Sigmoid colon (tissue), 7 donors: ENCODE measurements around the gene EGR4. TPM values are rescaled to one million over a fixed set of nuclear protein-coding genes. Genes with fewer than 3 reads are reported as not detected.

Experiments
- DNase-seq: peaks from one replicate; pipeline ENCODE4 v3.0.0-alpha.2; 2019
- H3K27ac ChIP-seq, 4 donors: fragments of 200-600 bp; sonication (generic); one replicate each; pipeline ENCODE4 v1.5.1; 2016 to 2019; ENCODE audit warnings: mild to moderate bottlenecking in 1 of 4
- H3K27me3 ChIP-seq, 3 donors: fragments of 200-600 bp; sonication (generic); one replicate each; pipeline ENCODE4 v1.5.1; 2019; ENCODE audit warnings: mild to moderate bottlenecking in 1 of 3
- H3K36me3 ChIP-seq, 4 donors: fragments of 200-600 bp; sonication (generic); one replicate each; pipeline ENCODE4 v1.5.1; 2016 to 2019
- H3K4me1 ChIP-seq, 4 donors: fragments of 200-600 bp; sonication (generic); one replicate each; pipeline ENCODE4 v1.5.1; 2017 to 2019
- H3K4me3 ChIP-seq, 4 donors: fragments of 200-600 bp; sonication (generic); one replicate each; pipeline ENCODE4 v1.5.1; 2017 to 2019; ENCODE audit warnings: mild to moderate bottlenecking in 2 of 4, moderate library complexity in 1 of 4
- H3K9me3 ChIP-seq, 4 donors: fragments of 200-600 bp in 3 of 4; sonication (generic) in 3 of 4; one replicate each; pipeline versions ENCODE4 v1.5.1 to v1.6.1; 2013 to 2019
- EP300 ChIP-seq, 4 donors: sonication (generic); formaldehyde crosslinking; IDR thresholded peaks; one replicate each; pipeline ENCODE4 v1.6.1; 2017; ENCODE audit warnings: antibody characterized with exemption in 4 of 4
- POLR2A ChIP-seq, 2 donors: fragments of 450-650 bp; IDR thresholded peaks; one replicate each; pipeline ENCODE4 v1.6.1; 2016; ENCODE audit warnings: antibody characterized with exemption in 2 of 2, mild to moderate bottlenecking in 2 of 2, moderate library complexity in 2 of 2
- POLR2AphosphoS5 ChIP-seq, 4 donors: sonication (generic); formaldehyde crosslinking; IDR thresholded peaks; one replicate each; pipeline ENCODE4 v1.6.1; 2017; ENCODE audit warnings: antibody characterized with exemption in 4 of 4
- WGBS, 2 donors: extraction: QIAGEN DNeasy Blood & Tissue Kit; methylation state at CpG; one replicate each; pipeline ENCODE4 v1.1.7; 2013; 5-methylcytosine and 5-hydroxymethylcytosine counted together
- intact Hi-C: fragments of 100-400 bp; cut with DNase I; formaldehyde crosslinking; loops from one replicate; pipeline ENCODE4 v1.15.1; 2023
- polyA plus RNA-seq, 3 donors: library from polyadenylated mRNA; stranded (reverse); fragments of 200-250 nt; gene quantifications; one replicate each; pipeline ENCODE4 v1.2.3, GENCODE V29; 2013
- total RNA-seq, 4 donors: library from RNA; depleted of rRNA; stranded (reverse); fragments of >200 nt; gene quantifications; one replicate each; pipeline ENCODE4 v1.1.0, GENCODE V29; 2016
- TF ChIP-seq, protein P1 (sequence below), 4 experiments: fragments of 450-650 bp in 3 of 4; fragments of 200-600 bp in 1 of 4; IDR thresholded peaks; one replicate each; pipeline ENCODE4 v1.5.1; 2016 to 2019; ENCODE audit warnings: antibody characterized with exemption in 4 of 4, mild to moderate bottlenecking in 3 of 4, moderate library complexity in 2 of 4
- donor health status: healthy with polysubstance abuse.
- donor health status: Bipolar disorder and iron deficiency.
- donor health status: healthy.

Gene EGR4
- total and polyA plus RNA-seq, 7 donors, result 0.07 to 0.14 TPM; not detected in 5

DNA sequence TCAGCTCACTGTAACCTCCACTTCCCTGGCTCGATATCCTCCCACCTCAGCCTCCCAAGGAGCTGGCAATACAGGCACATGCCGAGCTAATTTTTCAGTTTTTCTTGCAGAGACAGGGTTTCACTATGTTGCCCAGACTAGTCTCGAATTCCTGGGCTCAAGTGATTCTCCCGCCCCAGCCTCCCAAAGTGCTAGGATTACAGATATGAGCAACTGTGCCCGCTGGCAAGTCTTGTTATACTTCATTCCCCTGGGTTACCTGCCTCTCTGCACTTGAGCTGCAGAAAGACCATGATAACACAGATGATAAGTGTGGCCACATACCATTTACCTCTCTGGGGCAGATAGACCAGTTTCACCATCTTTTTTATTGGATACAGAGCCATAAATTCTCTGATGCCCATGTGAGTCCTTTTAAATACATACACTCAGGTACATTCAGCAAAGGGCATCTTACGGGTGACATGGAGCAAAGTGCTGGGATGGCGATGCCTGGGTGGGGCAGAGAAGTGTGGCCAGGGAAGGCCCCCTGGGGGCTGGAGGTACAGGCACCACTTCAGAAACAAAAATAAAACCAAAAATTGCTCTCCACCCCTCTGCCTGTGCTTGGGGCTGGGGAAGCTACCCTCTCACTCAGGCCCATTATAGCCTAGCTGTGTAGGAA, 38.9 kb downstream of the EGR4 start:
- Histone ChIP-seq H3K9me3 (no peaks in the 10 kb centered on the region), H3K36me3 (peaks cover 32 to 52% (median 49%) of the 10 kb centered on the region in 4 donors), H3K4me1 (peaks cover 0 to 3% (median 0%) of the 10 kb centered on the region in 4 donors), H3K27me3 (no peaks in the 10 kb centered on the region), H3K4me3 (no peak overlapping the region), H3K27ac (no peak overlapping the region)
- WGBS, 2 donors, result 93 to 95% methylated on average over 7 of the region's 7 CpGs
- intact Hi-C loops, result no loop called here
- no peak for DNase-seq
- TF ChIP-seq, protein P1, sequence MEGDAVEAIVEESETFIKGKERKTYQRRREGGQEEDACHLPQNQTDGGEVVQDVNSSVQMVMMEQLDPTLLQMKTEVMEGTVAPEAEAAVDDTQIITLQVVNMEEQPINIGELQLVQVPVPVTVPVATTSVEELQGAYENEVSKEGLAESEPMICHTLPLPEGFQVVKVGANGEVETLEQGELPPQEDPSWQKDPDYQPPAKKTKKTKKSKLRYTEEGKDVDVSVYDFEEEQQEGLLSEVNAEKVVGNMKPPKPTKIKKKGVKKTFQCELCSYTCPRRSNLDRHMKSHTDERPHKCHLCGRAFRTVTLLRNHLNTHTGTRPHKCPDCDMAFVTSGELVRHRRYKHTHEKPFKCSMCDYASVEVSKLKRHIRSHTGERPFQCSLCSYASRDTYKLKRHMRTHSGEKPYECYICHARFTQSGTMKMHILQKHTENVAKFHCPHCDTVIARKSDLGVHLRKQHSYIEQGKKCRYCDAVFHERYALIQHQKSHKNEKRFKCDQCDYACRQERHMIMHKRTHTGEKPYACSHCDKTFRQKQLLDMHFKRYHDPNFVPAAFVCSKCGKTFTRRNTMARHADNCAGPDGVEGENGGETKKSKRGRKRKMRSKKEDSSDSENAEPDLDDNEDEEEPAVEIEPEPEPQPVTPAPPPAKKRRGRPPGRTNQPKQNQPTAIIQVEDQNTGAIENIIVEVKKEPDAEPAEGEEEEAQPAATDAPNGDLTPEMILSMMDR (IDR thresholded peaks at IDR 0.05), result no peak
- TF ChIP-seq POLR2A (IDR thresholded peaks at IDR 0.05) (no peak), EP300 (IDR thresholded peaks at IDR 0.05) (no peak), POLR2AphosphoS5 (IDR thresholded peaks at IDR 0.05) (no peak)

DNA sequence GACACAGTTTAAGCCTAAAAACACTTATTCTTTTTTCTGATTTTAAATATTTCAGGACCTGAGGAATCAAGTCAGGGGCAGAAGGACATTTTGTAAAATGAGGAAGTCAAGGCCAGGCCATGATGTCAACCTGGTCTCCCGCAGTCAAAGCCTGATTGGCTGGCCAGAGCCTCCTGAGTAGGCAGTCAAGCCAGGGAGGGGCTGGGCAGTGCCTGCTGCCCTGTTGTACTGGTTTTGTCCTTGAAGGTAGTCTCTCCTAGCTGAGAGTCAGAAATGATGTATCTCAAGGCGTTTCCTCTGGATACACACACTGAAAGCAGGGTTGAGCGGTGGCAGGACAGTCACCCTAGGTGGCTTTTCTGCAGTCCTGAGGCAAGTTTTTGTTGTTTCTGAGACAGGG, 39.4 kb downstream of the EGR4 start:
- H3K36me3 ChIP-seq, result peaks cover 38 to 58% (median 55%) of the 10 kb centered on the region in 4 donors
- intact Hi-C loops, result no loop called here
- peaks cover 0 to 7% (median 0%) of the 10 kb centered on the region in 4 donors for H3K4me1 ChIP-seq
- no peak overlapping the region for H3K4me3 ChIP-seq
- TF ChIP-seq EP300 (IDR thresholded peaks at IDR 0.05), result no peak
- TF ChIP-seq POLR2A (IDR thresholded peaks at IDR 0.05), result no peak
- TF ChIP-seq POLR2AphosphoS5 (IDR thresholded peaks at IDR 0.05), result no peak
- TF ChIP-seq, protein P1 (IDR thresholded peaks at IDR 0.05), result no peak
- DNase-seq, result no peak
- H3K27me3 ChIP-seq, result no peaks in the 10 kb centered on the region
- no peak overlapping the region for H3K27ac ChIP-seq
- WGBS, 2 donors, result 87 to 89% methylated on average over 3 of the region's 3 CpGs
- no peaks in the 10 kb centered on the region for H3K9me3 ChIP-seq

DNA sequence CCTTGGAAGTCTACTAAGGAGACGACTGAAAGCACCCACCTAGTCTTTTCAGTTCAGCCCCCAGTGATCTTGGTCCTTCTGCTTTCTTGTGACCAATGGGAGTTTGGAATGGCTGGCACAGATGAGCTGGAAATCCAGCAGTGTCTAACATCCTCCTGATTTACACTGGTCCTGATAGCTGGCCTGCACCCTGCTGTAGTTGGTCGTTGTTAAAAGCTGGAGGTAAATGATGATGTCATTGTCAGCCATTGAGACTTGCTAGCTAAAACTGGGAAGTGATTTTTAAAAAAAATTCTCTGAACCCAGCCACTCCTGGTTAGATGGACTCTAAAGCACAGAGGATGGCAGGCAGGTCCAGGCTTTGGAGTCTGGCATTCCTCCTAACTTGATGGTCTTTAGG, 39.9 kb downstream of the EGR4 start:
- TF ChIP-seq POLR2A (IDR thresholded peaks at IDR 0.05) (no peak), POLR2AphosphoS5 (IDR thresholded peaks at IDR 0.05) (no peak), EP300 (IDR thresholded peaks at IDR 0.05) (no peak)
- TF ChIP-seq, protein P1 (IDR thresholded peaks at IDR 0.05), result no peak
- no peaks in the 10 kb centered on the region for H3K9me3 ChIP-seq
- WGBS, 2 donors, result 59 to 62% methylated on average over 2 of the region's 2 CpGs
- H3K4me1 ChIP-seq, result peaks cover 0 to 7% (median 0%) of the 10 kb centered on the region in 4 donors
- intact Hi-C loops, result no loop called here
- DNase-seq, result no peak
- no peak overlapping the region for H3K27ac ChIP-seq
- H3K4me3 ChIP-seq, result no peak overlapping the region
- H3K36me3 ChIP-seq, result peaks cover 43 to 63% (median 60%) of the 10 kb centered on the region in 4 donors
- H3K27me3 ChIP-seq, result no peaks in the 10 kb centered on the region

DNA sequence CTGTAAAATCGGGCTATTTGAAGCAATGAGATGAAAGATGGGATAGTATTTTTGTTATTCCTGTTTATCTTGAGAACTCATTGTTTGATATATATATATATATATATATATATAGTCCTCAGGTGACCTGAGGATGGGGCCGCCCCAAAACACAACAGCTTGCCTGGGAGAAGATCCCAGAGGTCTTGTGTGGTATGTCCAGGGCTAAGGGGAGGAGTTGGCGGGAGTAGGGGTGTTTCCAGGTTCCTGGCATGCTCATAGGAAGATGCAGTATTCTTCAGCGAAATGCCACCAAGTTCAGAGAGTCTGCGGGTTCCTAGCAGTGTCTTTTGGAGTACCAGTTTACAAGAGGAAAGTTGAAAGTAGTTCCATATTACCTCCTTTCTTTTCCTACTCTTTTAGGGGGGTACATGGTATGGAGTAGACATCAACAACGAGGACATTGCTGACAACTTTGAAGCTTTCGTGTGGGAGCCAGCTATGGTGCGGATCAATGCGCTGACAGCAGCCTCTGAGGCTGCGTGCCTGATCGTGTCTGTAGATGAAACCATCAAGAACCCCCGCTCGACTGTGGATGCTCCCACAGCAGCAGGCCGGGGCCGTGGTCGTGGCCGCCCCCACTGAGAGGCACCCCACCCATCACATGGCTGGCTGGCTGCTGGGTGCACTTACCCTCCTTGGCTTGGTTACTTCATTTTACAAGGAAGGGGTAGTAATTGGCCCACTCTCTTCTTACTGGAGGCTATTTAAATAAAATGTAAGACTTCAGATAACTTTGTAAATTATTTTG, 40.9 kb downstream of the EGR4 start:
- no peak for DNase-seq
- intact Hi-C loops, result no loop called here
- TF ChIP-seq EP300 (IDR thresholded peaks at IDR 0.05), result no peak
- TF ChIP-seq, protein P1 (IDR thresholded peaks at IDR 0.05), result no peak
- no peak for TF ChIP-seq POLR2A (IDR thresholded peaks at IDR 0.05)
- no peak for TF ChIP-seq POLR2AphosphoS5 (IDR thresholded peaks at IDR 0.05)
- Histone ChIP-seq H3K27ac (no peak overlapping the region), H3K36me3 (peaks cover 43 to 73% (median 68%) of the 10 kb centered on the region in 4 donors), H3K4me1 (peaks cover 0 to 7% (median 0%) of the 10 kb centered on the region in 4 donors), H3K27me3 (no peaks in the 10 kb centered on the region), H3K9me3 (no peaks in the 10 kb centered on the region), H3K4me3 (no peak overlapping the region)
- WGBS, 2 donors, result 90 to 91% methylated on average over 17 of the region's 17 CpGs
